Measurements from ENCODE around the gene KIF21A. TPM values are rescaled to one million over a fixed set of nuclear protein-coding genes. Genes with fewer than 3 reads are reported as not detected.

The KIF21A gene
- total RNA-seq, 1 donor from 2014 or later, result 37.4 TPM

- Histone ChIP-seq H3K36me3 (ENCODE audit: control insufficient read depth, insufficient read depth, low read length) (no peaks in the 10 kb centered on the region), H3K27me3 (ENCODE audit: control insufficient read depth, insufficient read depth, low read length) (no peaks in the 10 kb centered on the region), H3K4me3 (ENCODE audit: low read depth, low read length) (no peak overlapping the region)
- FAIRE-seq, result no peak
- DNase-seq (ENCODE audit: low read depth), result no peak
- TF ChIP-seq CTCF (IDR thresholded peaks at IDR 0.05; ENCODE audit: insufficient read depth, low read length, severe bottlenecking), result no peak
Observed at GRCh38 chr12:39341761-39342160, 101.2 kb downstream of the KIF21A start.

GRCh38 chr12:39341179-39341578 lies 101.7 kb downstream of the KIF21A start:
- no peaks in the 10 kb centered on the region for H3K36me3 ChIP-seq (ENCODE audit: control insufficient read depth, insufficient read depth, low read length)
- H3K27me3 ChIP-seq (ENCODE audit: control insufficient read depth, insufficient read depth, low read length), result no peaks in the 10 kb centered on the region
- TF ChIP-seq CTCF (IDR thresholded peaks at IDR 0.05; ENCODE audit: insufficient read depth, low read length, severe bottlenecking), result no peak
- no peak overlapping the region for H3K4me3 ChIP-seq (ENCODE audit: low read depth, low read length)
- DNase-seq (ENCODE audit: low read depth) (no peak), FAIRE-seq (no peak)

- Histone ChIP-seq H3K27me3 (ENCODE audit: control insufficient read depth, insufficient read depth, low read length) (no peaks in the 10 kb centered on the region), H3K36me3 (ENCODE audit: control insufficient read depth, insufficient read depth, low read length) (peaks cover 13% of the 10 kb centered on the region)
Observed at GRCh38 chr12:39332661-39333175, 110.2 kb downstream of the KIF21A start.

GRCh38 chr12:39331539-39332261 lies 111.2 kb downstream of the KIF21A start:
- no peaks in the 10 kb centered on the region for H3K27me3 ChIP-seq (ENCODE audit: control insufficient read depth, insufficient read depth, low read length)
- DNase-seq (ENCODE audit: low read depth) (no peak), FAIRE-seq (no peak)
- peaks cover 13% of the 10 kb centered on the region for H3K36me3 ChIP-seq (ENCODE audit: control insufficient read depth, insufficient read depth, low read length)
- TF ChIP-seq CTCF (IDR thresholded peaks at IDR 0.05; ENCODE audit: insufficient read depth, low read length, severe bottlenecking), result no peak
- no peak overlapping the region for H3K4me3 ChIP-seq (ENCODE audit: low read depth, low read length)

More at GRCh38 chr12:39332661-39333175, 110.2 kb downstream of the KIF21A start:
- FAIRE-seq, result no peak
- TF ChIP-seq CTCF (IDR thresholded peaks at IDR 0.05; ENCODE audit: insufficient read depth, low read length, severe bottlenecking), result no peak
- H3K4me3 ChIP-seq (ENCODE audit: low read depth, low read length), result no peak overlapping the region
- DNase-seq (ENCODE audit: low read depth), result no peak

- Histone ChIP-seq H3K27me3 (ENCODE audit: control insufficient read depth, insufficient read depth, low read length) (no peaks in the 10 kb centered on the region), H3K4me3 (ENCODE audit: low read depth, low read length) (no peak overlapping the region), H3K36me3 (ENCODE audit: control insufficient read depth, insufficient read depth, low read length) (peaks cover 13% of the 10 kb centered on the region)
- FAIRE-seq, result no peak
- no peak for DNase-seq (ENCODE audit: low read depth)
- no peak for TF ChIP-seq CTCF (IDR thresholded peaks at IDR 0.05; ENCODE audit: insufficient read depth, low read length, severe bottlenecking)
Observed at GRCh38 chr12:39329876-39330275, 113.0 kb downstream of the KIF21A start.

Measured in bronchial epithelial cell (primary cell).